SKM-1 (cell line): ENCODE results near the gene HOXC4.

Experiments used
- DNase-seq: peaks from one replicate; lab custom pipeline; 2025; ENCODE audit not compliant: unreplicated experiment; lab: John Stamatoyannopoulos, UW

Gene HOXC4

DNA sequence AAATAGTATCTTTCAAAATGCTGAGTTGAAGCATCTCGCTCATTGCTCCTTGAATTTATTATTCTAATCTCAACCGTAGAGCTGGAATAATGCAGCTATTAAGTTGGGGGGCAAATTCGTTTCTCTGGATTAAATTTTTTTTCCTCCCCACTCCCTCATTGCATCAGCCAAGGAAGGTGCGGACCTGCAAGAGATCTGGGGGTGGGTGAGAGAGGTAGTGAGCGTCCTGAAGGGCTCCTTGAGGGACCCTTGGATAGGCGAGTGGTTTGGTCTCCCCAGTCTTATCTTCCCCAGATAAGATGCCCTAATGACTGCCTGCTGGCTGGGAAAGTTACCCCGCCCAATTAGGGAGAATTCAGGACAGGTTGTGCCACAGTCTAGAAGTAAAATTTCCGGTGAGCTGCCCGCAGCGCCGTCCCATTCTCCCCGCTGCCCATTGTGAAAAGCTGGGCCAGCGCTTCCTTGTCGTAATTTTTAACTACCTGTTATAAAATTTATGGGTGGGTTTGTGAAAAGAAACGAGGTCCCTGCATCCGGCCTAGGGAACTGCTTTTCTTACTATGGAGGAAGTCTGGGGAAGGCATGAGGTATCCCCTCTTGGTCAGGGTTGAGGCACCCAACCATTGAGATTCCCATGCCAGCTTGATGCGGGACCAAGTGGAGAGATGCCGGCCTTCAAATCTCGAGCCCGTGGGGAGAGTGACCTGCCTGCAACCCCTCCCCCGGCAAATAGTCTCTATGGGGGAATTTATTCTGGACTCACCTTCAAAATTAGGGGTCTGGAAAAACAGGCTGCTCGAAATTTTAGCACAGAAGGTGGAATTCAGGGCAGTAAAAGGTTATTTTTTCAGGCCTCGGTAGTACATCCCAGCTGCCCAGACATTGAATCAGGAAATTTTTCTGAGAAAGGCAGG lies 38.4 kb upstream of the HOXC4 start:
- DNase-seq: no peak

GRCh38 chr12:54016051-54016450 lies 37.6 kb upstream of the HOXC4 start:
- no peak for DNase-seq

DNA sequence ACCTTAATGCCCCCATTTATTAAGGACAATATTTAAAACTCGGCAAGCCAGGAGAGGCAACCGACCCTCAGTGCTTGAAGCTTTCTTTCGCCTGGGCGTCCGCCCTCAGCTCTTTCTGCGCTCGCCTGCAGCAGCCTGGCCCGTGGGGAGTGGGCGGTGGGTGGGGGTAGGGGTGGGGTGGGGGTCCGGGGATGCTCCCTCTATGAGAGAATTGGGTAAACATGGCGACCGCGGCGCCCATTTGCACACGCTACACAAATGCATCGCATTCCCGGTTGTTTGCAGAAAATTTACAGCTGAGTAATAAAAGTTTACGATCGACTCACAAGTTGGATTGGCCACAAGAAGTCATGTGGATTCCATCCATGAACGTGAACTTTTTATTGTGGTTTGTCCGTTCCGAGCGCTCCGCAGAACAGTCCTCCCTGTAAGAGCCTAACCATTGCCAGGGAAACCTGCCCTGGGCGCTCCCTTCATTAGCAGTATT lies 37.1 kb upstream of the HOXC4 start:
- no peak for DNase-seq

DNA sequence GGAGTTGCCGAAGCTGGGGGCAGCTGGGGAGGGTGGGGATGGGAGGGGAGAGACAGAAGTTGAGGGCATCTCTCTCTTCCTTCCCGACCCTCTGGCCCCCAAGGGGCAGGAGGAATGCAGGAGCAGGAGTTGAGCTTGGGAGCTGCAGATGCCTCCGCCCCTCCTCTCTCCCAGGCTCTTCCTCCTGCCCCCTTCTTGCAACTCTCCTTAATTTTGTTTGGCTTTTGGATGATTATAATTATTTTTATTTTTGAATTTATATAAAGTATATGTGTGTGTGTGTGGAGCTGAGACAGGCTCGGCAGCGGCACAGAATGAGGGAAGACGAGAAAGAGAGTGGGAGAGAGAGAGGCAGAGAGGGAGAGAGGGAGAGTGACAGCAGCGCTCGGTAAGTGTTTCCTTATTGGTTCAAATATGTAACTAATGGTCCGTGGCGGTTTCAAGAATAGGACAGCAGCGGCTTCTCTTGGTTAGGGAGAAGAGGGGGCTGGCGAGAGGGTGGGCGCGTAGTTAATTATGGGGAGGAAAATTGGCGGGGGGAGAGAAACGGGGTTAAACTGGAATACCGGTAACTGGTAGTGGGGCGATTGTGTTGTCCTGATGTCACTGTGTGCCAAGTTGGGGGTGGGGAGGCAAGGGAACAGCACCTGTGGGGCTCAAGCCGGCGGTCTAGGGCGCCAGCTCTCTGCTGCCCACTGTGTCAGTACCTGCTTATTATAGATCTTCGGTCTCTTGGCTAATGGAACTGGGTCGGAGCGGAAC lies 36.4 kb upstream of the HOXC4 start:
- no peak for DNase-seq

- no peak for DNase-seq
These were observed 35.7 kb upstream of the HOXC4 start for GRCh38 chr12:54017878-54018467.

- no peak for DNase-seq
These were observed 35.1 kb upstream of the HOXC4 start for GRCh38 chr12:54018468-54018984.

- DNase-seq: no peak
These were observed 34.4 kb upstream of the HOXC4 start for GRCh38 chr12:54019091-54019811.

- no peak for DNase-seq
These were observed 33.6 kb upstream of the HOXC4 start for GRCh38 chr12:54019924-54020590.

- no peak for DNase-seq
These were observed 32.8 kb upstream of the HOXC4 start for GRCh38 chr12:54020591-54021405.

GRCh38 chr12:54021432-54022013 lies 32.1 kb upstream of the HOXC4 start:
- DNase-seq: no peak

- no peak for DNase-seq
These were observed 30.4 kb upstream of the HOXC4 start for GRCh38 chr12:54022960-54023884.

DNA sequence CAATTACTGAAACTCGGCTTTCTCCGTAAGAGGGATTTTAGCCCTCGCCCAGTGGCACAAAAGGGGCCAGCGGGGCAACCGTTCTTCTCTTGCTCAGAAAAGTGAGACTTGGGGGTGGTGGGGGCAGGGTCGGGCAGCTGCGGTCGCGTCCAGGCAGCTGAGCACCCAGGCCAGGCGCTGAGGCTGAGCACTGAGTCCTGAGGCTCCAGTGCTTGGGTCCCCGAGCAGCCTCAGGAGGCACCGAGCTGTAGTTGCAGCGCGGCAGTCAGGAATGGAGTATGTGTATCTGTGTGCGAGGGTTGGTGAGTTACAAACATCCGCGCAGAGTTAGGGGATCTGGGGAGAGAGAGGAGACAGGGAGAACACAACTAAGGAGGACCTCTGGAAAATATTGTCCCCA lies 29.5 kb upstream of the HOXC4 start:
- no peak for DNase-seq

DNA sequence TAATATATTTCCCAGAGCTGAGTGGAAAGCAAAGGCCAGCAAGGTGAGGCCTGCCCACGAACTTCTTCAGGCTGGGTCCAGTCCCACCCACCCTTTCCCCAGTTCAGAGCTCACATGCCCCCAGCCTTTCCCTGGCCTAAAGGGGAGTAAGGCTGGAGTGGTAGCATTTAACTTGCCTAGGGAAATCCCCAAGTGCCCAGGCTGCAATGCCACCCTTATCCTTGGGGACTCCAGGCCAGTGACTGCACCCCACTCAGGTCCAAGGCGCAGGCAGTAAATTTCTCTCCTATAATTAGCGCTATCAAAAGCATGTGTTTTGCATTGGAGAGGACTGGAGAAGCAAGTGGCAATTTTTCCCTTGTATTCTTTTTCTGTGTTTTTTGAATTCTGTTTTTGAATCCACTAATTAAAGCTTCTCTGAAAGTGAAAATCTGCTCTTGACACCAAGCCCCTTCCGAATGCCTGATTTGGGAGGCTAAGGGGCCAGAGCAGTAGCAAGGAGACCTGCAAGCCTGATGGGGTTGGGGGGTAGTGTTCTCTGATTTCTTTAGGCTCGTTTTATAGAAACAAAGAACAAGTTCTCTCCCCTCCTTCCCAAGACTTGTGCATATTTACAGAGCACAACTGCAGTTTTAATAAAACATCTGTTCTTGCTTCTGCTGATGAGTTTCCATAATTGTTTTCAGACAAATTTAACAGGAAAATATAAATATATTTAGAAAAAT lies 28.9 kb upstream of the HOXC4 start:
- DNase-seq: no peak

GRCh38 chr12:54025499-54026405 lies 27.9 kb upstream of the HOXC4 start:
- DNase-seq: no peak

DNA sequence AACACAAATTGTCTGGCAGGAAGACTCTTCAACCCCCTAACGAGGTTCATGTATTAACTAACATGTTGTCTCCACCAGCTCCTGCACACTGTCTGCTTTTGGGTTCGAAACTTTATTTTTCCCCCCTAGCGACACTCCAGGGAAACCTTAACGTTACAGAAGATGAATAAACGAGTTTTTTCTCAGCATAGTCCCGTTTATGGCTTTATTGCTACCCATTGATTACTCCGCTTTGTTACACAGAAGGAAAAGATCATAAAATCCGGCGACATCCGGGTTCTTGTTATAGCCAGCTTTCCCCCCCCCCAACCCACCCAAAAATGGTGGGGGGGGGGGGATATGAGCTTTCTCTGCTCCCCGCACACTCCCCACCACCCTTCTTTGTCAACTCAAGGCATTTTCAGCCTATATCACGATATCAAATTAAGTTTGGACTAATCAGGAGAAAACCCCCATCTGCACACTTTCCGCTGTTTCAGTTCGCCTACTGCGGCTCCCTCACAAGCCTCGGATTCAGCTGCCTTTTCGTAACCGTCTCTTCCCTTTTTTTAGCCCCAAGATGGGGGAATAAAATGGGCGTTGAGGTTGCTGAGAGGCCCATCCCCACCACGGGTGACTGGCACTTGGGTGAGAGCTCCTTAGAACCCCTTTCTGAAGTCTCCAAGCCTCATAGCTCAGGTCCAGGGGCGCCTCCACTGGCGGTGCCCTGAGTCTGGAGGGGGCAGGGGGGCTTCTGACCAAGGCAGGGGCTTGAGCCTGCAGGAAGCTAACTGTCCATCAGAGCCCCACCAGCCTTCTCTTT lies 26.8 kb upstream of the HOXC4 start:
- DNase-seq: no peak

DNA sequence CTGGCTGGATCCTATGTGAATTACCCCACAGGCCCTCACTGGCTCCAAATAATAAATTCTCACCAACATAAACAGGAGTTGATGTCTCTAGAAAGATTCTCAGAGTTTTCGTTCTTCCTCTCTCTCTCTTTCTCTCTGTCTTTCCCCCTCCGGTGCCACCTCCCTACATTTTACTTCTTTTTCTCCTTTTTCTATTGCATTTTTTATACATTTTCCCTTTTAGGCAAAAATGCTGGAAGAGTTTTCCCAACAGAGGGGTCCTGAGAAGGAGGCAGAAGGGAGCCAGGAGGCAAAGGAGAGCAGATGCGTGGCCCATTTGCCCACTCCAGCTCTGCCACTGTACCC lies 26.2 kb upstream of the HOXC4 start:
- no peak for DNase-seq
